GM12875 (cell line): ENCODE results near the gene TMEM181.

Experiments
- H3K4me3 ChIP-seq: one replicate; pipeline ENCODE4 v1.5.1; 2011; ENCODE audit warnings: low read depth, low read length, control low read depth
- CTCF ChIP-seq: IDR thresholded peaks from 2 replicates; pipeline ENCODE4 v1.5.1; 2011; ENCODE audit warnings: low read depth, mild to moderate bottlenecking, control low read depth, inconsistent platforms, low read length, moderate library complexity, borderline replicate concordance; ENCODE audit not compliant: insufficient read depth

Gene TMEM181

GRCh38 chr6:158528826-158529225 is 31.1 kb upstream of the TMEM181 start:
- no peak overlapping the region for H3K4me3 ChIP-seq
- TF ChIP-seq CTCF = no peak

- TF ChIP-seq CTCF = no peak
- no peak overlapping the region for H3K4me3 ChIP-seq
Measured at GRCh38 chr6:158529629-158530028, 30.3 kb upstream of the TMEM181 start.

GRCh38 chr6:158531566-158531965 is 28.3 kb upstream of the TMEM181 start:
- H3K4me3 ChIP-seq = no peak overlapping the region

GRCh38 chr6:158531970-158532369 is 27.9 kb upstream of the TMEM181 start:
- H3K4me3 ChIP-seq = no peak overlapping the region
- TF ChIP-seq CTCF = no peak

More at GRCh38 chr6:158531566-158531965, 28.3 kb upstream of the TMEM181 start:
- no peak for TF ChIP-seq CTCF

- H3K4me3 ChIP-seq = peak overlapping the region; percentile 2
- no peak for TF ChIP-seq CTCF
Measured at GRCh38 chr6:158536084-158536890, 23.6 kb upstream of the TMEM181 start.

- no peak for TF ChIP-seq CTCF
- peak overlapping the region; percentile 2 for H3K4me3 ChIP-seq
Measured at GRCh38 chr6:158536891-158537798, 22.7 kb upstream of the TMEM181 start.
